Stimulated activated naive CD8-positive, alpha-beta T cell treated with anti-CD3 and anti-CD28 coated beads, Interleukin-15, amount 100 ng/mL, for 72 hours (primary cell): ENCODE measurements around the gene MPG.
"Not testable (repeated sequence)": the region's sequence is repeated elsewhere in the genome, so short reads cannot be mapped to it uniquely, and the experiment has no call there.

Source experiments
- ATAC-seq: fragments of 150-1000 bp; cut with Tn5 transposase; 2 replicates; pipeline ENCODE4 v1.10.0; 2021; ENCODE audit warnings: mild to moderate bottlenecking, moderate library complexity
- DNase-seq, 2 donors: peaks; one replicate each; pipeline ENCODE4 v3.0.0; 2021 to 2022
- H3K27ac Mint-ChIP-seq, 2 donors: one replicate each; pipeline ENCODE4 v1.8.0; 2022; ENCODE audit warnings: mild to moderate bottlenecking in 2 of 2, mixed read lengths in 2 of 2, moderate library complexity in 2 of 2
- H3K27me3 Mint-ChIP-seq: one replicate; pipeline ENCODE4 v1.8.0; 2022; ENCODE audit warnings: mixed read lengths
- H3K4me1 Mint-ChIP-seq: one replicate; pipeline ENCODE4 v1.8.0; 2022; ENCODE audit warnings: mild to moderate bottlenecking, mixed read lengths
- H3K4me3 Mint-ChIP-seq, 2 donors: one replicate each; pipeline ENCODE4 v1.8.0; 2022; ENCODE audit warnings: mild to moderate bottlenecking in 2 of 2, mixed read lengths in 2 of 2, moderate library complexity in 1 of 2
- H3K9me3 Mint-ChIP-seq, 2 donors: one replicate each; pipeline ENCODE4 v1.8.0; 2022; ENCODE audit warnings: mixed read lengths in 2 of 2

Gene MPG

GRCh38 chr16:77807-78443 is at the start of gene MPG:
MPG (plus strand) TSS chr16:78225; CDS start chr16:78310, 85 bp downstream.
- ATAC-seq (peak; percentile 80), DNase-seq (peak; percentile 75 to 81)
- peak within 1 kb of the TSS; percentile 85 to 92 for H3K27ac Mint-ChIP-seq
- H3K4me3 Mint-ChIP-seq = peak within 1 kb of the TSS; percentile 93 to 97
- H3K4me1 Mint-ChIP-seq = peaks cover 53% of the 10 kb centered on the region
- H3K9me3 Mint-ChIP-seq = no peaks in the 10 kb centered on the region
- peaks cover 25% of the 10 kb centered on the region for H3K27me3 Mint-ChIP-seq

GRCh38 chr16:30627-31026 is 47.4 kb upstream of the MPG start:
- not testable (repeated sequence) for H3K4me3 Mint-ChIP-seq, DNase-seq, H3K27me3 Mint-ChIP-seq, ATAC-seq, H3K9me3 Mint-ChIP-seq, H3K27ac Mint-ChIP-seq
- peaks cover 18% of the 10 kb centered on the region for H3K4me1 Mint-ChIP-seq

GRCh38 chr16:33154-33876 is 44.7 kb upstream of the MPG start:
- peaks cover 26% of the 10 kb centered on the region for H3K4me1 Mint-ChIP-seq
- not testable (repeated sequence) for H3K4me3 Mint-ChIP-seq, H3K27me3 Mint-ChIP-seq, ATAC-seq, H3K27ac Mint-ChIP-seq, DNase-seq, H3K9me3 Mint-ChIP-seq

- H3K4me3 Mint-ChIP-seq = no peak overlapping the region
- no peak for DNase-seq
- H3K9me3 Mint-ChIP-seq = no peaks in the 10 kb centered on the region
- no peak for ATAC-seq
- peak overlapping the region in 1 of 2 donors; percentile 4 for H3K27ac Mint-ChIP-seq
- no peaks in the 10 kb centered on the region for H3K27me3 Mint-ChIP-seq
- peaks cover 34% of the 10 kb centered on the region for H3K4me1 Mint-ChIP-seq
These were observed 44.0 kb upstream of the MPG start for GRCh38 chr16:33877-34647.

- Mint-ChIP-seq H3K4me3 (no peak overlapping the region), H3K9me3 (no peaks in the 10 kb centered on the region), H3K4me1 (peaks cover 39% of the 10 kb centered on the region), H3K27me3 (no peaks in the 10 kb centered on the region), H3K27ac (no peak overlapping the region)
- no peak for DNase-seq
- no peak for ATAC-seq
These were observed 43.4 kb upstream of the MPG start for GRCh38 chr16:34648-34987.

- DNase-seq = no peak
- Mint-ChIP-seq H3K9me3 (no peaks in the 10 kb centered on the region), H3K4me3 (no peak overlapping the region), H3K27me3 (no peaks in the 10 kb centered on the region), H3K4me1 (peaks cover 40% of the 10 kb centered on the region), H3K27ac (no peak overlapping the region)
- no peak for ATAC-seq
These were observed 42.9 kb upstream of the MPG start for GRCh38 chr16:35011-35677.

GRCh38 chr16:35678-36305 is 42.2 kb upstream of the MPG start:
- H3K4me3 Mint-ChIP-seq = no peak overlapping the region
- no peak overlapping the region for H3K27ac Mint-ChIP-seq
- peaks cover 40% of the 10 kb centered on the region for H3K4me1 Mint-ChIP-seq
- H3K27me3 Mint-ChIP-seq = no peaks in the 10 kb centered on the region
- H3K9me3 Mint-ChIP-seq = no peaks in the 10 kb centered on the region
- no peak for DNase-seq
- no peak for ATAC-seq

GRCh38 chr16:36336-36984 is 41.6 kb upstream of the MPG start:
- peaks cover 46% of the 10 kb centered on the region for H3K4me1 Mint-ChIP-seq
- no peaks in the 10 kb centered on the region for H3K27me3 Mint-ChIP-seq
- no peak for ATAC-seq
- no peaks in the 10 kb centered on the region for H3K9me3 Mint-ChIP-seq
- DNase-seq = no peak
- no peak overlapping the region for H3K4me3 Mint-ChIP-seq
- H3K27ac Mint-ChIP-seq = no peak overlapping the region

GRCh38 chr16:37511-37910 is 40.5 kb upstream of the MPG start:
- no peak overlapping the region for H3K4me3 Mint-ChIP-seq
- no peak for DNase-seq
- peaks cover 56% of the 10 kb centered on the region for H3K4me1 Mint-ChIP-seq
- H3K27me3 Mint-ChIP-seq = no peaks in the 10 kb centered on the region
- H3K27ac Mint-ChIP-seq = no peak overlapping the region
- no peak for ATAC-seq
- H3K9me3 Mint-ChIP-seq = no peaks in the 10 kb centered on the region

GRCh38 chr16:38206-38605 is 39.8 kb upstream of the MPG start:
- not testable (repeated sequence) for H3K4me3 Mint-ChIP-seq, ATAC-seq, DNase-seq, H3K9me3 Mint-ChIP-seq, H3K27me3 Mint-ChIP-seq, H3K27ac Mint-ChIP-seq
- peaks cover 63% of the 10 kb centered on the region for H3K4me1 Mint-ChIP-seq

GRCh38 chr16:38941-39892 is 38.8 kb upstream of the MPG start:
- Mint-ChIP-seq H3K9me3 (no peaks in the 10 kb centered on the region), H3K4me3 (peak overlapping the region in 1 of 2 donors; percentile 31), H3K27ac (peak overlapping the region; percentile 44 to 87), H3K4me1 (peaks cover 66% of the 10 kb centered on the region), H3K27me3 (no peaks in the 10 kb centered on the region)
- ATAC-seq = peak; percentile 98
- peak; percentile 48 to 63 for DNase-seq

GRCh38 chr16:41439-42068 is 36.5 kb upstream of the MPG start:
- Mint-ChIP-seq H3K4me1 (peaks cover 50% of the 10 kb centered on the region), H3K27me3 (no peaks in the 10 kb centered on the region), H3K27ac (no peak overlapping the region), H3K4me3 (no peak overlapping the region), H3K9me3 (no peaks in the 10 kb centered on the region)
- ATAC-seq (no peak), DNase-seq (no peak)

- DNase-seq = no peak
- no peak for ATAC-seq
- Mint-ChIP-seq H3K4me3 (no peak overlapping the region), H3K4me1 (peaks cover 50% of the 10 kb centered on the region), H3K9me3 (no peaks in the 10 kb centered on the region), H3K27me3 (no peaks in the 10 kb centered on the region), H3K27ac (no peak overlapping the region)
These were observed 36.0 kb upstream of the MPG start for GRCh38 chr16:42069-42457.

GRCh38 chr16:42691-43090 is 35.3 kb upstream of the MPG start:
- no peak overlapping the region for H3K4me3 Mint-ChIP-seq
- no peak overlapping the region for H3K27ac Mint-ChIP-seq
- ATAC-seq = no peak

More at GRCh38 chr16:42691-43090, 35.3 kb upstream of the MPG start:
- H3K27me3 Mint-ChIP-seq = no peaks in the 10 kb centered on the region
- H3K4me1 Mint-ChIP-seq = peaks cover 50% of the 10 kb centered on the region
- no peak for DNase-seq
- no peaks in the 10 kb centered on the region for H3K9me3 Mint-ChIP-seq
